ENCODE measurements around the gene SELENOS. TPM values are rescaled to one million over a fixed set of nuclear protein-coding genes. Genes with fewer than 3 reads are reported as not detected.

The SELENOS gene
- total and polyA plus RNA-seq, 2 experiments from 2014 or later, result 127 to 158 TPM

- no peaks in the 10 kb centered on the region for H3K9me2 ChIP-seq (replicated peaks; ENCODE audit: insufficient read depth)
- no peak overlapping the region for H3K4me3 ChIP-seq
- peaks cover 24% of the 10 kb centered on the region for H3K4me1 ChIP-seq (ENCODE audit: insufficient read depth)
- H3K79me2 ChIP-seq, result peaks cover 100% of the 10 kb centered on the region
- H4K20me1 ChIP-seq (ENCODE audit: insufficient read depth, poor library complexity, severe bottlenecking), result peaks cover 82% of the 10 kb centered on the region
- DNase-seq (ENCODE audit: low spot score), result no peak
- H3K27me3 ChIP-seq, result no peaks in the 10 kb centered on the region
- H3K4me2 ChIP-seq, result peak overlapping the region; percentile 53
- 93% methylated on average over 14 of the region's 14 CpGs for WGBS (ENCODE audit: low lambda C conversion rate, missing lambda C conversion rate)
- TF ChIP-seq EZH2 (IDR thresholded peaks at IDR 0.05; ENCODE audit: borderline replicate concordance) (no peak), EZH2phosphoT487 (IDR thresholded peaks at IDR 0.05; ENCODE audit: low read depth, severe bottlenecking, unreplicated experiment) (no peak)
- no peaks in the 10 kb centered on the region for H3K36me3 ChIP-seq (replicated peaks; ENCODE audit: insufficient read depth, low read depth)
- H3K27ac ChIP-seq, result no peak overlapping the region
- H2AFZ ChIP-seq, result no peak overlapping the region
- no peaks in the 10 kb centered on the region for H3K9me3 ChIP-seq (ENCODE audit: low read depth)
Measured at GRCh38 chr15:101244889-101245668, 32.2 kb downstream of the SELENOS start.

- Histone ChIP-seq H3K9me3 (ENCODE audit: low read depth) (no peaks in the 10 kb centered on the region), H3K36me3 (replicated peaks; ENCODE audit: insufficient read depth, low read depth) (no peaks in the 10 kb centered on the region), H3K4me3 (no peak overlapping the region), H4K20me1 (ENCODE audit: insufficient read depth, poor library complexity, severe bottlenecking) (peaks cover 78% of the 10 kb centered on the region), H3K27ac (no peak overlapping the region), H3K4me2 (peak overlapping the region; percentile 53), H3K27me3 (no peaks in the 10 kb centered on the region), H3K9me2 (replicated peaks; ENCODE audit: insufficient read depth) (no peaks in the 10 kb centered on the region), H3K4me1 (ENCODE audit: insufficient read depth) (peaks cover 19% of the 10 kb centered on the region), H3K79me2 (peaks cover 100% of the 10 kb centered on the region), H2AFZ (no peak overlapping the region)
- WGBS (ENCODE audit: low lambda C conversion rate, missing lambda C conversion rate), result 70% methylated on average over 7 of the region's 7 CpGs
- TF ChIP-seq CTCF (IDR thresholded peaks at IDR 0.05; ENCODE audit: poor library complexity) (no peak), EZH2phosphoT487 (IDR thresholded peaks at IDR 0.05; ENCODE audit: low read depth, severe bottlenecking, unreplicated experiment) (no peak), EZH2 (IDR thresholded peaks at IDR 0.05; ENCODE audit: borderline replicate concordance) (no peak)
- no peak for DNase-seq (ENCODE audit: low spot score)
Measured at GRCh38 chr15:101244036-101244781, 33.1 kb downstream of the SELENOS start.

GRCh38 chr15:101243420-101243819 is 33.9 kb downstream of the SELENOS start:
- Histone ChIP-seq H3K4me2 (no peak overlapping the region), H3K27ac (no peak overlapping the region), H3K9me3 (ENCODE audit: low read depth) (no peaks in the 10 kb centered on the region), H4K20me1 (ENCODE audit: insufficient read depth, poor library complexity, severe bottlenecking) (peaks cover 76% of the 10 kb centered on the region), H3K79me2 (peaks cover 100% of the 10 kb centered on the region), H3K9me2 (replicated peaks; ENCODE audit: insufficient read depth) (no peaks in the 10 kb centered on the region), H3K27me3 (no peaks in the 10 kb centered on the region), H3K36me3 (replicated peaks; ENCODE audit: insufficient read depth, low read depth) (no peaks in the 10 kb centered on the region), H3K4me3 (no peak overlapping the region), H2AFZ (no peak overlapping the region), H3K4me1 (ENCODE audit: insufficient read depth) (peaks cover 24% of the 10 kb centered on the region)
- TF ChIP-seq EZH2 (IDR thresholded peaks at IDR 0.05; ENCODE audit: borderline replicate concordance) (no peak), EZH2phosphoT487 (IDR thresholded peaks at IDR 0.05; ENCODE audit: low read depth, severe bottlenecking, unreplicated experiment) (no peak), CTCF (IDR thresholded peaks at IDR 0.05; ENCODE audit: poor library complexity) (no peak)
- DNase-seq (ENCODE audit: low spot score), result no peak
- 82% methylated on average over 9 of the region's 9 CpGs for WGBS (ENCODE audit: low lambda C conversion rate, missing lambda C conversion rate)

- Histone ChIP-seq H3K9me2 (replicated peaks; ENCODE audit: insufficient read depth) (no peaks in the 10 kb centered on the region), H3K27me3 (no peaks in the 10 kb centered on the region), H2AFZ (no peak overlapping the region), H3K4me3 (no peak overlapping the region), H3K27ac (no peak overlapping the region), H3K79me2 (peaks cover 100% of the 10 kb centered on the region), H3K4me1 (ENCODE audit: insufficient read depth) (peaks cover 24% of the 10 kb centered on the region), H3K9me3 (ENCODE audit: low read depth) (no peaks in the 10 kb centered on the region), H3K4me2 (no peak overlapping the region), H4K20me1 (ENCODE audit: insufficient read depth, poor library complexity, severe bottlenecking) (peaks cover 71% of the 10 kb centered on the region), H3K36me3 (replicated peaks; ENCODE audit: insufficient read depth, low read depth) (no peaks in the 10 kb centered on the region)
- TF ChIP-seq EZH2phosphoT487 (IDR thresholded peaks at IDR 0.05; ENCODE audit: low read depth, severe bottlenecking, unreplicated experiment) (no peak), CTCF (IDR thresholded peaks at IDR 0.05; ENCODE audit: poor library complexity) (no peak), EZH2 (IDR thresholded peaks at IDR 0.05; ENCODE audit: borderline replicate concordance) (no peak)
- no peak for DNase-seq (ENCODE audit: low spot score)
- 73% methylated on average over 6 of the region's 6 CpGs for whole genome bisulfite sequencing (ENCODE audit: low lambda C conversion rate, missing lambda C conversion rate)
Measured at GRCh38 chr15:101242999-101243336, 34.3 kb downstream of the SELENOS start.

Measured in hepatocyte (in vitro differentiated cells).